HG02852 (cell line): ENCODE measurements around the gene TELO2.

Source experiments
- ATAC-seq: cut with Tn5 transposase; IDR thresholded peaks from one replicate; pipeline ENCODE4 v1.9.1; 2021; ENCODE audit warnings: mild to moderate bottlenecking, moderate library complexity; ENCODE audit not compliant: unreplicated experiment

Gene TELO2

DNA sequence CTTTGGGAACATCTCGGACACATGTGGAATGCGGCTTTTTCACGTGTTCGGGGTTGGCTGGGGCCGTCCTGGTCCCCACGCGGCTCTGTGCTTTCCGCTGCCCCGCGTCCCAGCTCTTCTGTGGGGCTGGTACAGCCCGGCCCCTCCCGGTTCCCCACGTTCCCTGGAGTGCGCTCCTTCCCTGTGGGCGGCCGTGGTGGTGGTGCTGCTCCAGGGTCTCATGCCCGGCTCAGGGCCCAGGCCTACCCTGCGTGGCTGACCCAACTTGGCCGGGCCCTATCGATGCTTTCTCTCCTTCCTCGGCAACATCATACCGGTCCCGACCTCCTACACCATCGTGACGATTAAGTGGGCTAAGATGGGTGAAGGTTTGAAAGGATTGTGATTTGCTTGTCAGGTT is 3.3 kb downstream of the TELO2 start:
- ATAC-seq, result no peak

DNA sequence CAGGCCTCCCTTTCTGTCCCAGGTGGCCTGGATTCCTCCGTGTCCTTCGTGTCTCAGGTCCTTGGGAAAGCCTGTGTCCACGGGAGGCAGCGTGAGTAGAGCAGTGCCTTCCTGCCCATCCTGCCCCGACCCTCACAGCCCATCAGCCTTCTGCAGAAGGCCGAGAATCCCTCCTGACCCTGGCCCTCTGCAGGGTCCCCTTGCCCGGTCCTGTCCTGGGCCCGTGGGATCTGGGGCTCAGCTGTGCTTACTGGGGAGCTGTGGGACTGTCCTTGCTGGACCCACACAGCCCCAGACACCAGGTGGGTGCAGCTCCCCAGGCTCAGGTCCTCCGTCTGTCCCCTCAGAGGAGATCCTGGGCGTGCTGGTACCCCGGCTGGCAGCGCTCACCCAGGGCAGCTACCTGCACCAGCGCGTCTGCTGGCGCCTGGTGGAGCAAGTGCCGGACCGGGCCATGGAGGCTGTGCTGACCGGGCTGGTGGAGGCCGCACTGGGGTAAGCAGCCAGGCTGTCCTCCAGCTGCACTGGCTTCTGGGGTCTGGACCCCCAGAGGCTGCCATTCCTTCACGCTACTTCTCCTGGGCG is 3.9 kb downstream of the TELO2 start:
- ATAC-seq, result no peak

GRCh38 chr16:1498899-1499676 is 5.9 kb downstream of the TELO2 start:
- no peak for ATAC-seq

DNA sequence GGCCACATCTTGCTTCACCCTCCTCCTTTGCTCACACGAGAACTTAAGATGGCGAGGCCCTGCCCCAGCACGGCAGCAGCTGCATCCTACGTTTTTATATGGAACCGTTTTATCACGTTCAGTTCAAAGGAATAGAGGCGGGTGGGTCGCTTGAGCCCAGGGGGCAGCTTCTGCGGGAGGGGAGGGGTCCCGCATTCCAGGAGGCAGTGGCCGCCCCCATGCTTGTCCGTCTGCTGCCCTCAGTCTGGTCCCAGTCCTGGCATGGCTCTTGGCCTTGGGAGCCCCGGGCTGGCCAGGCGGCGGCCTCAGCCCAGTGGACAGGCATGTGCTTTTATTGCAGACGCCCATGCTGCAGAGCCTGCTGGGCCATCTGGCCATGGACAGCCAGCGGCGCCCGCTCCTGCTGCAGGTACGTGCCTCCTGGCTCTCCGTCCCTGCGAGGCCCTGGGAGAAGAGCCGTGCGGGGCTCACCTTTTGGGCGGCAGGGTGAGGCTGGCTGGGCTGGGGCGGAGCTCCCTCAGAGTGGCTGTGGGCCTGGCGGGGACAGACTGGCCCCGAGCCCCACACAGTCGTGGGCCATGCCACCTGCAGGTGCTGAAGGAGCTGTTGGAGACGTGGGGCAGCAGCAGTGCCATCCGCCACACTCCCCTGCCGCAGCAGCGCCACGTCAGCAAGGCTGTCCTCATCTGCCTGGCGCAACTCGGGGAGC is 6.8 kb downstream of the TELO2 start:
- ATAC-seq, result no peak

GRCh38 chr16:1500465-1501150 is 7.4 kb downstream of the TELO2 start:
- ATAC-seq, result no peak

- ATAC-seq, result no peak
Measured at GRCh38 chr16:1501630-1502029, 8.5 kb downstream of the TELO2 start.

DNA sequence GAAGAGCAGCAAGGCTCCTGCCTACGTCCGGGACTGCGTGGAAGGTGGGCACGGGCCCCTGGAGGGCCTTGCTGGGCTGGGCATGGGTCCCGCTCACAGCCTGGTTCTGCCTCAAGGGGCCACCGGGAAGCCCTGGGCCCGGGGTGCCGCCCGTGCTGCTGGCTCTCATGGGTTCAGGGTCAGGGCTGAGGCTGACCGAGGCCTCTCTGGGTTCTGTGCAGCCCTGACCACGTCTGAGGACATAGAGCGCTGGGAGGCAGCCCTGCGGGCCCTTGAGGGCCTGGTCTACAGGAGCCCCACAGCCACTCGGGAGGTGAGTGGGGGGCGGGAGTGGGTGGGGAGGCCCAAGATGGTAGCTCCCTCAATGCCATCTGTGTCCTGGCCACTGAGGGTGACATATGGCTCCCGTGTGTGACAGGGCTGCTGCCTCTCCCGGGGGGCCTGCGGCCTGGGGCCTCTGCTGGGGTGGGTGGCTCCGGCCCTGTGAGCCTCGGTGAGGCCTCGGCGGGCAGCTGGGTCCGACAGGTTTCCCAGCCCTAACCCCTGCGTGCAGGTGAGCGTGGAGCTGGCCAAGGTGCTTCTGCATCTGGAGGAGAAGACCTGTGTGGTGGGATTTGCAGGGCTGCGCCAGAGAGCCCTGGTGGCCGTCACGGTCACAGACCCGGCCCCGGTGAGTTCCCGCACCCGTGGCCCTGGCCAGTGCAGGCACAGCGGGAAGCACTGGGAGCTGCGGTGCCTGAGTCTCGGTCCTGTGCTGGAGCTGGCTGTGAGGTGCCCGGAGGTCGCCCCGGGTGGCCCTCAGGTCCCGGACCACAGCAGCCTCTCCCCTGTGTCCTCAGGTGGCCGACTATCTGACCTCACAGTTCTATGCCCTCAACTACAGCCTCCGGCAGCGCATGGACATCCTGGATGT is 9.2 kb downstream of the TELO2 start:
- ATAC-seq, result no peak

GRCh38 chr16:1503110-1503955 is 10.2 kb downstream of the TELO2 start:
- no peak for ATAC-seq

DNA sequence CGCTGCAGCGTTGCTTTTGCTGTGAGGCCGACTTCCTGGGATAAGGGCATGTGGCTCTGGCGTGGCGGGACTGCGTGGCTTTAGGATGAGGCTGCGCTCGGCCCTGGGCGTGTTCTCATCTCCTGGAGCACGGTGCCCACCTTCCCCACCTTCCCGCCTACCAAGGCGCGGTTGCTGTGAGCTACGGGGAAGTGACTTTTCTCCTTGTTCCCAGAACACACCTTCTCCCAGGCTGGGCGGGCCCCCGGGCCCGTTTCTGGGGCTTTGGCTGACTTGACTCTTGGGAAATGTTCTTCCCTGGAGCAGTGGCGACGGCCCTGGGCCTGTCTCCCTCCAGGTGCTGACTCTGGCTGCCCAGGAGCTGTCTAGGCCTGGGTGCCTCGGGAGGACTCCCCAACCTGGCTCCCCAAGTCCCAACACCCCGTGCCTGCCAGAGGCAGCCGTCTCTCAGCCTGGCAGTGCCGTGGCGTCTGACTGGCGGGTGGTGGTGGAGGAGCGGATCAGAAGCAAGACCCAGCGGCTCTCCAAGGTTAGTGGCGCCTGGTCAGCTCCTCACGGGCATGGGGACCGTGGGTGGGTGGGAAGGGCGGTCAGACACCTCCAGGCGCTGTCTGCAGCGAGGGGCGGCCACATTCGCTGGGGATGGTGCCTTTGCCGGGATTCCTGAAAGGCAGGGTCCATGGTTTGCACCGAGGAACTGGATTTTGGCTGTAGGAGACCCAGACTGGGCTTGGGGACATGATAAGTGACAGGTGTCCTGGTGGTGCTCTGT is 12.1 kb downstream of the TELO2 start:
- ATAC-seq, result no peak

GRCh38 chr16:1505912-1506311 is 12.8 kb downstream of the TELO2 start:
- no peak for ATAC-seq

DNA sequence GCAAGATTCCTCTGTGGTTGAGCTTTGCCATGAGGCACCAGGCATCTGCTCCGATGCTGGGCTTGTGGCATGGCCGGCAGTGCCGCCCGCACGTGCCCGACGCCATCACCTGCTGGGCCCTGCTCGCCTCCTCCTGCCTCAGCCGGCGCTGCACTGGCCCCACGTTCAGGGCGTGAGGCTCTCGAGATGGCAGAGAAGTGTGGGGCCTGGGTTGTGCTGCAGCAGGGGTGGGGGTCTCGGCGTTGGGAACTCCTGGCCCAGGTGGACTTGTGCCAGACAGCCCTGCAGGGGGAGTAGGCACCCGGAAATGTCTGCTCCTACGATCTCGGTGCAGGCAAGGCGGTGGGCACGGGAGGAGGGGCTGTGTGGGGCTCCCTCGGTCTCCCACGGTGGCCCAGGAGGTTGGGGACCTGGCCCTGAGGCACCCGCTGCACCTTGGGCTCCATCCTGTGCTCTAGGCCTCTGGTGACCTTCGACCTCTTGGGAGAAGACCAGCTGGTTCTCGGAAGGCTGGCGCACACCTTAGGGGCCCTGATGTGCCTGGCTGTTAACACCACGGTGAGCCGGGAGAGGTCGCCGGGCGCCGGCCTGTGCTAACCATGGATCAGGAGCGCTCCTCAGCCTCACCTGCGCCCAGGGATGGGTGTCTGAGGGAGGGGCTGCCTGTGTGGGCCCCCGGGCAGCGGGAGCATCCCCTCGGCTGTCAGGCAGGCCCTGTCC is 13.5 kb downstream of the TELO2 start:
- ATAC-seq, result no peak

DNA sequence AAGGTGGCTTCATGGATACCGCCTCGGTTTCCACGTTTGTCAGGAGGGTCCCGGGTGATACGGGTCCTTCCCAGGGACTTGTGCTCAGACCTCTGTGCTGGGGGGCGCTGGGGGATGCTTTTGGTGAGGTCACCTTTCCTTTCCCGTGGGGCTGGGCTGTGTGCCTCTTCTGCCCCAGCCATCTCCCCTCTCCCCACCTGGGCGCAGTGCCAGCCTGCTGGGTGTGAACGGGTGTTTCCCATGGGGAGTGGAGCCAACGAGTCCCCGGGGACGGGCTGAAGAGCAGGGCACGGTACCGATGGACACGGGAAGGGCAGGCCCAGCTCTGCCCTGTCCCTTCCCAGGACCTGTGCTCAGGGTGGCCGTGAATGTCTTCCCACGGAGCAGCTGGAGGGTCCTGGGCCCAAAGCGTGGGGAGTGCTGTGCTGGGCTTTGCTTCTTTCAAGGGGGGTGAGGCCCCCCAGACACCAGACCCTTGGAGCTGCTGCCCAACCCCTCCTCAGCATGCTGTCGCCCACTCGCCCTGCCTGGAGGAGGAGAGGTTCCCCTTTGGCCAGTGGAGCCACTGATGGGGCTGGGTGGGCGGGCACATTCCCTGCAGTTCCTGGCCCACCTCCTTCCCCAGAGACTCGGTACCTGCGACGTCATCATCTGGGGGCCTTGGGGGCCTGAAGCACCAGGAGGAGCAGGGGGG is 15.5 kb downstream of the TELO2 start:
- ATAC-seq, result no peak

DNA sequence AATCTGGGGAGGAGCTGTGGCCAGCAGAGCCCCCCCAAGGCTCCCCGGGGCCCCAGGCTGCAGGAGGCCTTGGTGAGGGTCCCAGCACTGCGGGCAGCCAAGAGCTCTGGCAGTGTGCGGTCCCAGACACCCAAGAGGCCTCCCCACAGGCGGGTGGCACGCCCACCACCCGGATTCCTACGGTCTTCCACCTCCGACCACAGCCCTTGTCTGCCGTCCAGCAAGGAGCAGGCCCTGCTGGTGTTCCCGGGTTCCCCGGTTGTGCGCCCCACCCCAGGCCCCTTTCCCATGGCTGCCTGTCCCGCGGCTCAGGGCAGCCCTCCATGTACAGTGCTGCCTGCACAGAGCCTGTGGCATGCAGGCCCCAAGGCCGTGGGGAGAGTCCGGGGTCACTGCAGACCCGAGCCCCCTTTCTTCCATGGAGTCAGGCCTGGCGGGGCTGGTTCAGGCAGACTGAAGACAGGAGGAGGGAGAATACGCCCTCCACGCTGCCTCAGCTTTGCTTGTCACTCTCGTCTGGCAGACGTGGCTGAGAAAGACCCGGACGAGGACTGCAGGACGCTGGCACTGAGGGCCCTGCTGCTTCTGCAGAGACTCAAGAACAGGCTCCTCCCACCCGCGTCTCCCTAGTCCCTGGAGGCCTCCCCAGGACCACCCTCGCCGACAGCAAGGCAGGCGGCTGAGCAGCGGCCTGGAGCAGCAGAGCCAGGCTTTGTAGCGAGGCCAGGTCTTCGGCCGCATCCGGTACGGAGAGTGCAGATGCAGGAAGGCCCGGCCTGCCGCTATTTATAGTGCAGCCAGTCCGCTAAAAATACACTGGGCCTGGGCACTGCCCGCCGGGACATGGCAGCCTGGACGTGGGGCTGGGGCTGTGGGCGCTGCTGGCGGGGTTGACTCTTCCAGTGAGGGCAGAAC is 16.4 kb downstream of the TELO2 start:
- no peak for ATAC-seq

DNA sequence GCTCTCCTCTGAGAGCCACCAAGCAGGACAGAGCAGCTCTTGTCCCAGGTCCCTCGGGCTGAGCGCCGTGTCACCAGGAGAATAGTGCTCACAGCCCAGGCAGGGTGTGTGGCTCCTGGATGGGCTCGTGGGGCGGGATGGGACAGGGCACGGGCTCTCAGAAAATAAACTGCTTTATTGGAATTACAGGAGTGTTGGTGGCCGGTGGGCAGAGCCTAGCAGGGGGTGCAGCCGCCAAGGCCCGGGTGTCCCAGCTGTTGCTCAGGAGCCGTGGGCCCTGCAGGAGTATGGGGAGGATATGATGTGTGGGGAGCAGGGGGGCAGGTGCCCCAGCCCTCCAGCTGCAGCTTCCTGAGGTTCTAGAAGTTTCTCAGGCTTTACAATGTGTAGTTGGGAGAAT is 17.1 kb downstream of the TELO2 start:
- no peak for ATAC-seq

DNA sequence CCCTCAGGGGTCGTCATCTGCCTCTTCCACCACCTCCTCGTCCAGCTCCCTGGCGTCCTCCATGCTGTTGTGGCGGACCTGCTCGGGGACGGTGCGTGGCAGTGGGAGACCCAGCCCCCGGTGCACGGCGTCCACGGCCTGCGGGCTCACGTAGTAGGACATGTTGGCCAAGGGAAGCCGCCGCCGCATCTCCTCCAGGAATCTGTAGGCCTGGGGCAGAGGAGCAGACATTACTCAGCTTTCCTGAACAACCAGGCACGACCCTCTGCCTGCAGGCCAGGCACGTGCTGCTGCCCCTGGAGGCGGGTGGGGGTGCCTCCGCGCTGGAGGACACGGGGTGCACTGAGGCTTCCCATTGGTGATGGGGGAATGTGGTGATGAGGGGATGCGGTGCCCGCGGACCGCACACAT is 17.8 kb downstream of the TELO2 start:
- no peak for ATAC-seq
